HepG2 (cell line): ENCODE data around the gene RDH11. TPM values are rescaled to one million over a fixed set of nuclear protein-coding genes. Genes with fewer than 3 reads are reported as not detected.

Experiments used
- ATAC-seq: fragments of 200-7000 bp; cut with Tn5 transposase; 3 replicates; pipeline ENCODE4 v1.9.1; 2020; ENCODE audit warnings: mild to moderate bottlenecking, moderate library complexity
- BruUV-seq: library from RNA; stranded (reverse); fragments of 400-500 nt; replicated peaks from 2 replicates; lab custom pipeline; 2021; lab: Mats Ljungman, UMichigan
- CTCF ChIA-PET: fragments of 300-600 bp; formaldehyde crosslinking; extraction: SDS; loops from one replicate; lab custom pipeline; 2021; ENCODE audit warnings: low total read pairs, inconsistent platforms, low intra/inter-chr PET ratio; lab: Yijun Ruan, JAX
- POLR2A ChIA-PET: fragments of 350-600 bp; sonication (Branson Sonifier 250); formaldehyde crosslinking; loops from one replicate; lab custom pipeline; 2020; ENCODE audit warnings: antibody characterized with exemption, inconsistent platforms; lab: Yijun Ruan, JAX
- DNase-seq: peaks from one replicate; pipeline ENCODE4 v3.0.0-alpha.2; 2015; ENCODE audit warnings: low spot score
- FAIRE-seq: peaks from 3 replicates; lab custom pipeline; 2011; peaks lifted over from hg19 to GRCh38; lab: Jason Lieb, UNC
- H2AFZ ChIP-seq: one replicate; pipeline ENCODE4 v1.6.1; 2011; ENCODE audit warnings: low read length, inconsistent platforms
- H3K27ac ChIP-seq: fragments of 300-600 bp; 3 replicates; pipeline ENCODE4 v1.8.0; 2011; ENCODE audit warnings: mixed run types, mild to moderate bottlenecking, mixed read lengths, low read length, inconsistent platforms; ENCODE audit not compliant: insufficient read depth; ENCODE audit errors: extremely low read length
- H3K27me3 ChIP-seq, 2 experiments: fragments of 200-600 bp in 1 of 2; 2 replicates in 1 of 2; 3 replicates in 1 of 2; pipeline versions ENCODE4 v1.6.0 to v1.8.0; 2011; ENCODE audit warnings: low read length in 2 of 2, mild to moderate bottlenecking in 2 of 2, moderate library complexity in 2 of 2, inconsistent platforms in 1 of 2; ENCODE audit not compliant: insufficient read depth in 2 of 2, control insufficient read depth in 1 of 2
- H3K36me3 ChIP-seq, 2 experiments: fragments of 200-600 bp in 1 of 2; replicated peaks in 1 of 2; 2 replicates in 1 of 2; 3 replicates in 1 of 2; pipeline versions ENCODE4 v1.5.1 to v1.8.0; 2011; ENCODE audit warnings: low read length in 2 of 2, inconsistent platforms in 1 of 2; ENCODE audit not compliant: insufficient read depth in 2 of 2, control insufficient read depth in 1 of 2
- H3K4me1 ChIP-seq: 2 replicates; pipeline ENCODE4 v1.5.1; 2012; ENCODE audit warnings: low read length, inconsistent platforms; ENCODE audit not compliant: insufficient read depth
- H3K4me2 ChIP-seq: 2 replicates; pipeline ENCODE4 v1.6.0; 2011; ENCODE audit warnings: low read depth, low read length, inconsistent platforms
- H3K4me3 ChIP-seq, 3 experiments: fragments of 200-600 bp in 1 of 3; sonication (generic), shearing (Covaris generic) in 1 of 3; replicated peaks in 1 of 3; 2 replicates each; pipeline ENCODE4 v1.5.1; 2011 to 2016; ENCODE audit warnings: low read length in 3 of 3, inconsistent platforms in 2 of 3, low read depth in 2 of 3, mild to moderate bottlenecking in 2 of 3, control low read depth in 1 of 3, mixed read lengths in 1 of 3; ENCODE audit not compliant: insufficient read depth in 1 of 3
- H3K79me2 ChIP-seq: one replicate; pipeline ENCODE4 v1.6.1; 2011; ENCODE audit warnings: low read length, inconsistent platforms; ENCODE audit not compliant: insufficient read depth
- H3K9ac ChIP-seq: 2 replicates; pipeline ENCODE4 v1.6.0; 2011; ENCODE audit warnings: mild to moderate bottlenecking, low read depth, low read length, inconsistent platforms; ENCODE audit not compliant: insufficient read depth
- H3K9me3 ChIP-seq: 2 replicates; pipeline ENCODE4 v1.5.1; 2012; ENCODE audit warnings: mild to moderate bottlenecking, low read length
- H4K20me1 ChIP-seq: 2 replicates; pipeline ENCODE4 v1.6.0; 2011; ENCODE audit warnings: inconsistent platforms, mild to moderate bottlenecking, low read length, moderate library complexity; ENCODE audit not compliant: insufficient read depth
- ELF3 ChIP-seq: IDR thresholded peaks from 2 replicates; pipeline ENCODE4 v1.6.1; 2016; ENCODE audit warnings: missing genetic modification reagents, missing compliant biosample characterization
- IKZF5 ChIP-seq: IDR thresholded peaks from 2 replicates; pipeline ENCODE4 v1.6.1; 2018; ENCODE audit warnings: missing genetic modification reagents, mild to moderate bottlenecking, missing compliant biosample characterization
- KLF9 ChIP-seq: IDR thresholded peaks from 2 replicates; pipeline ENCODE4 v1.6.1; 2016; ENCODE audit warnings: low read depth
- MNT ChIP-seq: fragments of 450-650 bp; IDR thresholded peaks from 2 replicates; pipeline ENCODE4 v1.6.1; 2016
- PHF21A ChIP-seq: sonication (generic); formaldehyde crosslinking; IDR thresholded peaks from 2 replicates; pipeline ENCODE4 v1.5.0; 2020; ENCODE audit warnings: mild to moderate bottlenecking, missing genetic modification reagents
- PHF5A ChIP-seq: IDR thresholded peaks from one replicate; pipeline ENCODE4 v1.6.1; 2018; ENCODE audit warnings: low read depth, missing genetic modification reagents; ENCODE audit not compliant: unreplicated experiment
- RBM39 ChIP-seq: fragments of 200-400 bp; formaldehyde crosslinking; IDR thresholded peaks from one replicate; pipeline ENCODE4 v1.6.1; 2018; ENCODE audit warnings: antibody characterized with exemption, mild to moderate bottlenecking, low read depth, low read length; ENCODE audit not compliant: poor library complexity, severe bottlenecking
- RXRA ChIP-seq: sonication (generic); formaldehyde crosslinking; IDR thresholded peaks from 2 replicates; pipeline ENCODE4 v1.5.1; 2020; ENCODE audit warnings: missing genetic modification reagents
- SNAI1 ChIP-seq: sonication (generic); formaldehyde crosslinking; IDR thresholded peaks from 2 replicates; pipeline ENCODE4 v1.5.0; 2020; ENCODE audit warnings: mild to moderate bottlenecking, missing genetic modification reagents, borderline replicate concordance
- SRSF4 ChIP-seq: fragments of 200-400 bp; formaldehyde crosslinking; IDR thresholded peaks from one replicate; pipeline ENCODE4 v1.6.1; 2018; ENCODE audit warnings: mild to moderate bottlenecking, low read depth, low read length, moderate library complexity; ENCODE audit not compliant: poor library complexity, severe bottlenecking
- SRY ChIP-seq: sonication (generic); formaldehyde crosslinking; IDR thresholded peaks from 2 replicates; pipeline ENCODE4 v1.8.0; 2022; ENCODE audit warnings: mild to moderate bottlenecking, missing genetic modification reagents
- TAF15 ChIP-seq: fragments of 200-400 bp; formaldehyde crosslinking; IDR thresholded peaks from one replicate; pipeline ENCODE4 v1.6.1; 2018; ENCODE audit warnings: mild to moderate bottlenecking, low read depth, low read length; ENCODE audit not compliant: poor library complexity, severe bottlenecking
- TCF12 ChIP-seq, 2 experiments: fragments of 450-650 bp in 1 of 2; sonication (generic) in 1 of 2; formaldehyde crosslinking in 1 of 2; IDR thresholded peaks; 2 replicates each; pipeline versions ENCODE4 v1.6.1 to v1.8.0; 2017 to 2022; ENCODE audit warnings: antibody characterized with exemption in 1 of 2, mild to moderate bottlenecking in 1 of 2, missing genetic modification reagents in 1 of 2, moderate library complexity in 1 of 2
- U2AF2 ChIP-seq: fragments of 200-400 bp; formaldehyde crosslinking; IDR thresholded peaks from 2 replicates; pipeline ENCODE4 v1.6.1; 2017; ENCODE audit warnings: low read depth, mild to moderate bottlenecking, low read length
- ZFYVE20 ChIP-seq: sonication (generic); formaldehyde crosslinking; IDR thresholded peaks from 2 replicates; pipeline ENCODE4 v1.8.0; 2023; ENCODE audit warnings: low read depth, mild to moderate bottlenecking, moderate library complexity, missing genetic modification reagents, borderline replicate concordance
- ZNF121 ChIP-seq: sonication (generic); formaldehyde crosslinking; IDR thresholded peaks from 2 replicates; pipeline ENCODE4 v1.5.0; 2020; ENCODE audit warnings: mild to moderate bottlenecking, missing genetic modification reagents
- ZNF263 ChIP-seq: sonication (generic); formaldehyde crosslinking; IDR thresholded peaks from 2 replicates; pipeline ENCODE4 v1.4.0; 2020; ENCODE audit warnings: missing genetic modification reagents
- ZNF343 ChIP-seq: sonication (generic); formaldehyde crosslinking; IDR thresholded peaks from 2 replicates; pipeline ENCODE4 v1.4.0; 2020; ENCODE audit warnings: mild to moderate bottlenecking, missing genetic modification reagents
- ZNF547 ChIP-seq: sonication (generic); formaldehyde crosslinking; IDR thresholded peaks from 2 replicates; pipeline ENCODE4 v1.5.1; 2020; ENCODE audit warnings: mild to moderate bottlenecking, missing genetic modification reagents
- ZNF747 ChIP-seq: sonication (generic); formaldehyde crosslinking; IDR thresholded peaks from 2 replicates; pipeline ENCODE4 v1.8.1; 2023; ENCODE audit warnings: missing genetic modification reagents, mild to moderate bottlenecking, borderline replicate concordance
- ZNF782 ChIP-seq: sonication (generic); formaldehyde crosslinking; IDR thresholded peaks from 2 replicates; pipeline ENCODE4 v1.4.0; 2020; ENCODE audit warnings: missing genetic modification reagents, mild to moderate bottlenecking, borderline replicate concordance
- WGBS: methylation state at CpG from one replicate; pipeline ENCODE4 v1.1.6; 2017; ENCODE audit warnings: low lambda C conversion rate; 5-methylcytosine and 5-hydroxymethylcytosine counted together
- in situ Hi-C: cut with HindIII; loops from 2 replicates; pipeline ENCODE4 v1.10.0; 2017; ENCODE audit warnings: low pct_unique_long_range_greater_than_20kb; ENCODE audit not compliant: extremely low pct_ligation_motif_present
- intact Hi-C: fragments of 100-400 bp; cut with micrococcal nuclease; formaldehyde crosslinking; loops from one replicate; pipeline ENCODE4 v1.10.0; 2022; ENCODE audit not compliant: unreplicated experiment
- polyA plus RNA-seq, 8 experiments: library from polyadenylated mRNA; depleted of rRNA in 3 of 8; stranded (reverse) in 7 of 8; unstranded in 1 of 8; fragments of >200 nt; fragmentation: Illumina TruSeq in 4 of 8; extraction: Trizol in 4 of 8; gene quantifications; 2 replicates each; pipeline versions ENCODE4 v1.2.1 to v1.2.3, GENCODE V29; 2011 to 2016; ENCODE audit warnings: low read depth in 4 of 8, missing spikeins in 1 of 8, mixed read lengths in 1 of 8; ENCODE audit not compliant: insufficient read depth in 1 of 8
- total RNA-seq, 5 experiments: library from RNA; depleted of rRNA; stranded (reverse); fragments of >200 nt; fragmentation: Illumina TruSeq; extraction: Trizol; gene quantifications; 2 replicates each; pipeline ENCODE4 v1.2.3, GENCODE V29; 2016; ENCODE audit warnings: low read depth in 1 of 5
- TF ChIP-seq, protein P1 (sequence below): sonication (generic); formaldehyde crosslinking; IDR thresholded peaks from 2 replicates; pipeline ENCODE4 v1.5.0; 2020; ENCODE audit warnings: missing genetic modification reagents

RDH11 gene
- total and polyA plus RNA-seq, 2 of the 13 experiments (the other 11 are each of a cell fraction or from before 2014, with no cell fraction given): 106 to 131 TPM

DNA sequence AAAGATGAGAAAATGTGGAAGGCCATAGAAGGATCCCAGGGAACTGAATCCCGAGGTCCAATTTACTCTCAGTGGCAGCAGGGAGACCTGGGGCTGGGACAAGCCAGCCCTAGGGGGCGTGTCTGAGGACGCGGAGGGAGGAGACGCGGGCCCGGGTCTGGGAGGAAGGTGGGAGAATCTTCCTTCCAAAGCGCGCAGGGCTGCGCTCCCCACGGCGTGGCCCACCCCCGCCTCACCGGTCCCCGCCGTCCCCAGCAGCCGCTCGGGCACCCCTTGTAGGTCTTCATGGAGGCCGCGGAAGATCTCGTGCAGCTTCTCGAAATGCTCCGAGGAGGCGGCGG is 21.5 kb downstream of the RDH11 start:
- Histone ChIP-seq H4K20me1 (peaks cover 4% of the 10 kb centered on the region; the same call in 1 of the 2 replicates), H3K4me2 (peak overlapping the region; percentile 90), H3K79me2 (peaks cover 34% of the 10 kb centered on the region), H3K9ac (peak overlapping the region; percentile 99), H3K27me3 (no peaks in the 10 kb centered on the region; a peak in 1 of 5 replicates), H3K9me3 (no peaks in the 10 kb centered on the region), H3K27ac (peak overlapping the region; percentile 98), H3K4me3 (peak overlapping the region; percentile 89 to 100 (median 95)), H3K36me3 (peaks cover 10 to 24% of the 10 kb centered on the region in 2 experiments), H2AFZ (no peak overlapping the region), H3K4me1 (peaks cover 20% of the 10 kb centered on the region)
- POLR2A ChIA-PET: interaction anchor here (0.9 to 1.9 kb wide), 4 partner anchors 18 to 55 kb away, joined by 3 to 8 read pairs (median 4); partner anchors contain the start of gene RDH11
- CTCF ChIA-PET: interaction anchor here (1.6 to 1.8 kb wide), 2 partner anchors 30 to 31 kb away, joined by 4 to 7 read pairs; no protein-coding TSS in a partner anchor
- no TSS peak for BruUV-seq
- peak; percentile 62 for DNase-seq
- ATAC-seq: peak; percentile 89
- no peak for FAIRE-seq
- intact Hi-C loops: loop anchor here (2.0 kb wide), 1 partner anchor 31 kb away; no protein-coding TSS in a partner anchor
- in situ Hi-C loops: no loop called here
- WGBS: 9% methylated on average over 1 of the region's 25 CpGs
- peak; percentile 80; the same call in 1 of the 2 replicates for TF ChIP-seq ZNF747 (CRISPR knock-in tag)
- TF ChIP-seq RXRA (CRISPR knock-in tag): 0 out of 2 replicates have a peak, but pooled peaks have one; percentile 21
- TF ChIP-seq ELF3 (CRISPR knock-in tag): no peak
- peak; percentile 14; the same call in 1 of the 2 replicates for TF ChIP-seq PHF21A (CRISPR knock-in tag)
- peak; percentile 22; the same call in 1 of the 2 replicates for TF ChIP-seq ZNF343 (CRISPR knock-in tag)
- TF ChIP-seq SRY (CRISPR knock-in tag): peak; percentile 10; the same call in 1 of the 2 replicates
- no peak for TF ChIP-seq ZFYVE20 (CRISPR knock-in tag)
- TF ChIP-seq SRSF4: no peak
- TF ChIP-seq ZNF782 (CRISPR knock-in tag): no peak
- 0 out of 2 replicates have a peak, but pooled peaks have one; percentile 52 for TF ChIP-seq SNAI1 (CRISPR knock-in tag)
- TF ChIP-seq U2AF2: no peak
- TF ChIP-seq IKZF5 (CRISPR knock-in tag): 0 out of 2 replicates have a peak, but pooled peaks have one; percentile 8
- TF ChIP-seq, protein P1, sequence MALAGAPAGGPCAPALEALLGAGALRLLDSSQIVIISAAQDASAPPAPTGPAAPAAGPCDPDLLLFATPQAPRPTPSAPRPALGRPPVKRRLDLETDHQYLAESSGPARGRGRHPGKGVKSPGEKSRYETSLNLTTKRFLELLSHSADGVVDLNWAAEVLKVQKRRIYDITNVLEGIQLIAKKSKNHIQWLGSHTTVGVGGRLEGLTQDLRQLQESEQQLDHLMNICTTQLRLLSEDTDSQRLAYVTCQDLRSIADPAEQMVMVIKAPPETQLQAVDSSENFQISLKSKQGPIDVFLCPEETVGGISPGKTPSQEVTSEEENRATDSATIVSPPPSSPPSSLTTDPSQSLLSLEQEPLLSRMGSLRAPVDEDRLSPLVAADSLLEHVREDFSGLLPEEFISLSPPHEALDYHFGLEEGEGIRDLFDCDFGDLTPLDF: no peak
- TF ChIP-seq ZNF121 (CRISPR knock-in tag): no peak
- peak; percentile 29 for TF ChIP-seq TAF15
- no peak for TF ChIP-seq MNT
- TF ChIP-seq RBM39: no peak
- no peak for TF ChIP-seq TCF12 (IDR thresholded peaks at IDR 0.05)
- peak; percentile 52; the same call in 1 of the 2 replicates for TF ChIP-seq TCF12 (CRISPR knock-in tag; IDR thresholded peaks at IDR 0.05)
- peak; percentile 88; the same call in 1 of the 2 replicates for TF ChIP-seq KLF9
- TF ChIP-seq ZNF263 (CRISPR knock-in tag): peak; percentile 61
- TF ChIP-seq PHF5A (CRISPR knock-in tag): peak; percentile 16
- no peak for TF ChIP-seq ZNF547
